Natural killer cell treated with Interleukin-12 subunit alpha and Interleukin-12 subunit beta and Interleukin-15 and Interleukin-18, amount 100 ng/mL, for 72 hours (primary cell): ENCODE measurements around the gene UNC13A. TPM values are rescaled to one million over a fixed set of nuclear protein-coding genes. Genes with fewer than 3 reads are reported as not detected.
A peak's percentile ranks its signal among the peaks of the same experiment; 100 is the strongest.

ENCODE experiments used
- ATAC-seq, 2 donors: fragments of 150-1000 bp; cut with Tn5 transposase in 1 of 2; sonication (Bioruptor Pico), chemical (Tn5 transposase) in 1 of 2; 2 replicates each; pipeline ENCODE4 v1.10.0; 2021
- DNase-seq: peaks from one replicate; pipeline ENCODE4 v3.0.0; 2022; ENCODE audit warnings: low spot score
- H3K27ac Mint-ChIP-seq, 2 donors: 1 replicate in 1 of 2; 2 replicates in 1 of 2; pipeline ENCODE4 v1.8.0; 2022; ENCODE audit warnings: mixed read lengths in 2 of 2, mild to moderate bottlenecking in 1 of 2, moderate library complexity in 1 of 2
- H3K27me3 Mint-ChIP-seq, 2 donors: 1 replicate in 1 of 2; 2 replicates in 1 of 2; pipeline ENCODE4 v1.8.0; 2022; ENCODE audit warnings: mixed read lengths in 2 of 2
- H3K36me3 Mint-ChIP-seq: one replicate; pipeline ENCODE4 v1.8.0; 2022; ENCODE audit warnings: mixed read lengths
- H3K4me1 Mint-ChIP-seq, 2 donors: 1 replicate in 1 of 2; 2 replicates in 1 of 2; pipeline ENCODE4 v1.8.0; 2022; ENCODE audit warnings: low read depth in 2 of 2, mixed read lengths in 2 of 2, mild to moderate bottlenecking in 1 of 2
- H3K4me3 Mint-ChIP-seq: one replicate; pipeline ENCODE4 v1.8.0; 2022; ENCODE audit warnings: mixed read lengths
- H3K9me3 Mint-ChIP-seq: 2 replicates; pipeline ENCODE4 v1.8.0; 2022; ENCODE audit warnings: mixed read lengths
- total RNA-seq, 2 donors: library from RNA; stranded (reverse); gene quantifications; one replicate each; pipeline ENCODE4 v1.2.3, GENCODE V29; 2022

Gene UNC13A
- total RNA-seq, 2 donors from 2014 or later = not detected

GRCh38 chr19:17673937-17674799 lies 14.0 kb downstream of the UNC13A start:
- no peak overlapping the region for H3K27ac Mint-ChIP-seq
- no peaks in the 10 kb centered on the region for H3K9me3 Mint-ChIP-seq
- H3K27me3 Mint-ChIP-seq = peaks cover 16 to 20% of the 10 kb centered on the region in 2 donors
- peaks cover 0 to 5% of the 10 kb centered on the region in 2 donors for H3K4me1 Mint-ChIP-seq
- DNase-seq (peak; percentile 49), ATAC-seq (no peak)
- H3K4me3 Mint-ChIP-seq = no peak overlapping the region
- H3K36me3 Mint-ChIP-seq = no peaks in the 10 kb centered on the region

- no peak overlapping the region for H3K4me3 Mint-ChIP-seq
- H3K27ac Mint-ChIP-seq = no peak overlapping the region
- H3K27me3 Mint-ChIP-seq = peaks cover 8 to 15% of the 10 kb centered on the region in 2 donors
- no peaks in the 10 kb centered on the region for H3K36me3 Mint-ChIP-seq
- ATAC-seq (peak in 1 of 2 donors; percentile 74), DNase-seq (peak; percentile 39)
- H3K4me1 Mint-ChIP-seq = no peaks in the 10 kb centered on the region
- no peaks in the 10 kb centered on the region for H3K9me3 Mint-ChIP-seq
These were observed 16.2 kb downstream of the UNC13A start for GRCh38 chr19:17671906-17672305.

- Mint-ChIP-seq H3K4me3 (no peak overlapping the region), H3K36me3 (no peaks in the 10 kb centered on the region), H3K4me1 (no peaks in the 10 kb centered on the region), H3K9me3 (peaks cover 4% of the 10 kb centered on the region), H3K27me3 (peaks cover 7 to 12% of the 10 kb centered on the region in 2 donors), H3K27ac (no peak overlapping the region)
- peak in 1 of 2 donors; percentile 15 for ATAC-seq
- DNase-seq = peak; percentile 51
These were observed 18.7 kb downstream of the UNC13A start for GRCh38 chr19:17669419-17669818.

GRCh38 chr19:17665058-17665457 lies 23.1 kb downstream of the UNC13A start:
- DNase-seq (no peak), ATAC-seq (no peak)
- Mint-ChIP-seq H3K9me3 (peaks cover 4% of the 10 kb centered on the region), H3K27ac (no peak overlapping the region), H3K4me1 (no peaks in the 10 kb centered on the region), H3K4me3 (no peak overlapping the region), H3K36me3 (no peaks in the 10 kb centered on the region), H3K27me3 (peaks cover 4 to 7% of the 10 kb centered on the region in 2 donors)

- Mint-ChIP-seq H3K9me3 (peaks cover 2% of the 10 kb centered on the region), H3K27ac (no peak overlapping the region)
- ATAC-seq = no peak
These were observed 28.2 kb downstream of the UNC13A start for GRCh38 chr19:17659996-17660395.

GRCh38 chr19:17658666-17659065 lies 29.5 kb downstream of the UNC13A start:
- Mint-ChIP-seq H3K4me1 (no peaks in the 10 kb centered on the region), H3K36me3 (no peaks in the 10 kb centered on the region), H3K27ac (no peak overlapping the region), H3K27me3 (peaks cover 8 to 23% of the 10 kb centered on the region in 2 donors), H3K4me3 (no peak overlapping the region), H3K9me3 (no peaks in the 10 kb centered on the region)
- ATAC-seq (no peak), DNase-seq (no peak)

More at GRCh38 chr19:17659996-17660395, 28.2 kb downstream of the UNC13A start:
- Mint-ChIP-seq H3K36me3 (no peaks in the 10 kb centered on the region), H3K4me3 (no peak overlapping the region), H3K4me1 (no peaks in the 10 kb centered on the region), H3K27me3 (peaks cover 8 to 17% of the 10 kb centered on the region in 2 donors)
- no peak for DNase-seq

- no peak overlapping the region for H3K27ac Mint-ChIP-seq
- ATAC-seq (no peak), DNase-seq (no peak)
- H3K27me3 Mint-ChIP-seq = peaks cover 8 to 23% of the 10 kb centered on the region in 2 donors
- H3K36me3 Mint-ChIP-seq = no peaks in the 10 kb centered on the region
- H3K4me1 Mint-ChIP-seq = no peaks in the 10 kb centered on the region
- H3K9me3 Mint-ChIP-seq = no peaks in the 10 kb centered on the region
- H3K4me3 Mint-ChIP-seq = no peak overlapping the region
These were observed 29.9 kb downstream of the UNC13A start for GRCh38 chr19:17658240-17658639.

- H3K27me3 Mint-ChIP-seq = peaks cover 10 to 23% of the 10 kb centered on the region in 2 donors
- ATAC-seq = no peak
- no peak for DNase-seq
- H3K4me1 Mint-ChIP-seq = no peaks in the 10 kb centered on the region
- no peak overlapping the region for H3K4me3 Mint-ChIP-seq
- peak overlapping the region in 1 of 2 donors; percentile 44 for H3K27ac Mint-ChIP-seq
- H3K9me3 Mint-ChIP-seq = no peaks in the 10 kb centered on the region
- H3K36me3 Mint-ChIP-seq = no peaks in the 10 kb centered on the region
These were observed 31.2 kb downstream of the UNC13A start for GRCh38 chr19:17656970-17657369.

- H3K9me3 Mint-ChIP-seq = no peaks in the 10 kb centered on the region
- no peak for DNase-seq
- no peaks in the 10 kb centered on the region for H3K36me3 Mint-ChIP-seq
- no peak overlapping the region for H3K4me3 Mint-ChIP-seq
- ATAC-seq = no peak
- peaks cover 10 to 16% of the 10 kb centered on the region in 2 donors for H3K27me3 Mint-ChIP-seq
- H3K27ac Mint-ChIP-seq = no peak overlapping the region
- H3K4me1 Mint-ChIP-seq = no peaks in the 10 kb centered on the region
These were observed 32.2 kb downstream of the UNC13A start for GRCh38 chr19:17655751-17656472.

GRCh38 chr19:17654993-17655392 lies 33.2 kb downstream of the UNC13A start:
- Mint-ChIP-seq H3K27me3 (peaks cover 10 to 16% of the 10 kb centered on the region in 2 donors), H3K27ac (no peak overlapping the region), H3K4me3 (no peak overlapping the region), H3K4me1 (no peaks in the 10 kb centered on the region), H3K36me3 (no peaks in the 10 kb centered on the region), H3K9me3 (no peaks in the 10 kb centered on the region)
- ATAC-seq (peak; percentile 47 to 55), DNase-seq (no peak)

GRCh38 chr19:17652627-17653026 lies 35.5 kb downstream of the UNC13A start:
- peaks cover 9 to 14% of the 10 kb centered on the region in 2 donors for H3K27me3 Mint-ChIP-seq
- H3K4me3 Mint-ChIP-seq = no peak overlapping the region
- H3K4me1 Mint-ChIP-seq = no peaks in the 10 kb centered on the region
- ATAC-seq (no peak), DNase-seq (no peak)
- no peaks in the 10 kb centered on the region for H3K9me3 Mint-ChIP-seq
- H3K27ac Mint-ChIP-seq = no peak overlapping the region
- no peaks in the 10 kb centered on the region for H3K36me3 Mint-ChIP-seq

- DNase-seq = no peak
- Mint-ChIP-seq H3K27ac (no peak overlapping the region), H3K27me3 (peaks cover 0 to 4% of the 10 kb centered on the region in 2 donors), H3K4me1 (no peaks in the 10 kb centered on the region), H3K36me3 (no peaks in the 10 kb centered on the region), H3K9me3 (no peaks in the 10 kb centered on the region), H3K4me3 (no peak overlapping the region)
- no peak for ATAC-seq
These were observed 39.4 kb downstream of the UNC13A start for GRCh38 chr19:17648786-17649185.

GRCh38 chr19:17648097-17648660 lies 40.0 kb downstream of the UNC13A start:
- Mint-ChIP-seq H3K27me3 (peaks cover 0 to 4% of the 10 kb centered on the region in 2 donors), H3K9me3 (no peaks in the 10 kb centered on the region), H3K4me1 (no peaks in the 10 kb centered on the region), H3K4me3 (no peak overlapping the region), H3K27ac (no peak overlapping the region), H3K36me3 (no peaks in the 10 kb centered on the region)
- DNase-seq (no peak), ATAC-seq (no peak)
